Sigmoid colon (tissue), 7 donors: Measurements from ENCODE around the gene RPS18. TPM values are rescaled to one million over a fixed set of nuclear protein-coding genes. Genes with fewer than 3 reads are reported as not detected.

Source experiments
- DNase-seq: peaks from one replicate; pipeline ENCODE4 v3.0.0-alpha.2; 2019
- H3K27ac ChIP-seq, 4 donors: fragments of 200-600 bp; sonication (generic); one replicate each; pipeline ENCODE4 v1.5.1; 2016 to 2019; ENCODE audit warnings: mild to moderate bottlenecking in 1 of 4
- H3K27me3 ChIP-seq, 3 donors: fragments of 200-600 bp; sonication (generic); one replicate each; pipeline ENCODE4 v1.5.1; 2019; ENCODE audit warnings: mild to moderate bottlenecking in 1 of 3
- H3K36me3 ChIP-seq, 4 donors: fragments of 200-600 bp; sonication (generic); one replicate each; pipeline ENCODE4 v1.5.1; 2016 to 2019
- H3K4me1 ChIP-seq, 4 donors: fragments of 200-600 bp; sonication (generic); one replicate each; pipeline ENCODE4 v1.5.1; 2017 to 2019
- H3K4me3 ChIP-seq, 4 donors: fragments of 200-600 bp; sonication (generic); one replicate each; pipeline ENCODE4 v1.5.1; 2017 to 2019; ENCODE audit warnings: mild to moderate bottlenecking in 2 of 4, moderate library complexity in 1 of 4
- H3K9me3 ChIP-seq, 4 donors: fragments of 200-600 bp in 3 of 4; sonication (generic) in 3 of 4; one replicate each; pipeline versions ENCODE4 v1.5.1 to v1.6.1; 2013 to 2019
- EP300 ChIP-seq, 4 donors: sonication (generic); formaldehyde crosslinking; IDR thresholded peaks; one replicate each; pipeline ENCODE4 v1.6.1; 2017; ENCODE audit warnings: antibody characterized with exemption in 4 of 4
- POLR2A ChIP-seq, 2 donors: fragments of 450-650 bp; IDR thresholded peaks; one replicate each; pipeline ENCODE4 v1.6.1; 2016; ENCODE audit warnings: antibody characterized with exemption in 2 of 2, mild to moderate bottlenecking in 2 of 2, moderate library complexity in 2 of 2
- POLR2AphosphoS5 ChIP-seq, 4 donors: sonication (generic); formaldehyde crosslinking; IDR thresholded peaks; one replicate each; pipeline ENCODE4 v1.6.1; 2017; ENCODE audit warnings: antibody characterized with exemption in 4 of 4
- WGBS, 2 donors: extraction: QIAGEN DNeasy Blood & Tissue Kit; methylation state at CpG; one replicate each; pipeline ENCODE4 v1.1.7; 2013; 5-methylcytosine and 5-hydroxymethylcytosine counted together
- intact Hi-C: fragments of 100-400 bp; cut with DNase I; formaldehyde crosslinking; loops from one replicate; pipeline ENCODE4 v1.15.1; 2023
- polyA plus RNA-seq, 3 donors: library from polyadenylated mRNA; stranded (reverse); fragments of 200-250 nt; gene quantifications; one replicate each; pipeline ENCODE4 v1.2.3, GENCODE V29; 2013
- total RNA-seq, 4 donors: library from RNA; depleted of rRNA; stranded (reverse); fragments of >200 nt; gene quantifications; one replicate each; pipeline ENCODE4 v1.1.0, GENCODE V29; 2016
- TF ChIP-seq, protein P1 (sequence below), 4 experiments: fragments of 450-650 bp in 3 of 4; fragments of 200-600 bp in 1 of 4; IDR thresholded peaks; one replicate each; pipeline ENCODE4 v1.5.1; 2016 to 2019; ENCODE audit warnings: antibody characterized with exemption in 4 of 4, mild to moderate bottlenecking in 3 of 4, moderate library complexity in 2 of 4
- donor health status: healthy with polysubstance abuse.
- donor health status: Bipolar disorder and iron deficiency.
- donor health status: healthy.

The RPS18 gene
- total and polyA plus RNA-seq, 7 donors: 2,427 to 7,566 (median 4,052) TPM

DNA sequence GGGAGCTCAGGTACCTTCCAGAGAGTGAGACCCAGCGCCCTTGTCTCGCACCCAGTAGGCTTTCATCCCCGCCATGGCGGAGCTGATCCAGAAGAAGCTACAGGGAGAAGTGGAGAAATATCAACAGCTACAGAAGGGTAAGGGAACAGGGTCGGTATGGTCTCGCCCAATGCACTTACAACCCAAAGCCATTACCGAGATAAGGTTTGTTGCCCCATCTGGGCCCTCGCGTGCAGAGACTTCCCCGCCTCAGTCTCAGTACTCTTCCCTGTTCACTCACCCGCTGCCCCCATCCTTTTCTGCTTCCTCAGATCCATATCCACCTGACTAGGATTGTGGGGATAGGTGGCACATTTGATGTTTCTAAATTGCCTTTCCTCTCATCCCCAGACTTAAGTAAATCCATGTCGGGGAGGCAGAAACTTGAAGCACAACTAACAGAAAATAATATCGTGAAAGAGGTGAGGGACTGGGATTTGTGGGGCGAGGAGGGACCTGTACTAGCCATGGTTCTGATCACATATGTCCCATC, 18.0 kb downstream of the RPS18 start:
- no peaks in the 10 kb centered on the region for H3K9me3 ChIP-seq
- intact Hi-C loops: no loop called here
- TF ChIP-seq, protein P1, sequence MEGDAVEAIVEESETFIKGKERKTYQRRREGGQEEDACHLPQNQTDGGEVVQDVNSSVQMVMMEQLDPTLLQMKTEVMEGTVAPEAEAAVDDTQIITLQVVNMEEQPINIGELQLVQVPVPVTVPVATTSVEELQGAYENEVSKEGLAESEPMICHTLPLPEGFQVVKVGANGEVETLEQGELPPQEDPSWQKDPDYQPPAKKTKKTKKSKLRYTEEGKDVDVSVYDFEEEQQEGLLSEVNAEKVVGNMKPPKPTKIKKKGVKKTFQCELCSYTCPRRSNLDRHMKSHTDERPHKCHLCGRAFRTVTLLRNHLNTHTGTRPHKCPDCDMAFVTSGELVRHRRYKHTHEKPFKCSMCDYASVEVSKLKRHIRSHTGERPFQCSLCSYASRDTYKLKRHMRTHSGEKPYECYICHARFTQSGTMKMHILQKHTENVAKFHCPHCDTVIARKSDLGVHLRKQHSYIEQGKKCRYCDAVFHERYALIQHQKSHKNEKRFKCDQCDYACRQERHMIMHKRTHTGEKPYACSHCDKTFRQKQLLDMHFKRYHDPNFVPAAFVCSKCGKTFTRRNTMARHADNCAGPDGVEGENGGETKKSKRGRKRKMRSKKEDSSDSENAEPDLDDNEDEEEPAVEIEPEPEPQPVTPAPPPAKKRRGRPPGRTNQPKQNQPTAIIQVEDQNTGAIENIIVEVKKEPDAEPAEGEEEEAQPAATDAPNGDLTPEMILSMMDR (IDR thresholded peaks at IDR 0.05): no peak
- TF ChIP-seq POLR2AphosphoS5 (IDR thresholded peaks at IDR 0.05): no peak
- no peak for TF ChIP-seq EP300 (IDR thresholded peaks at IDR 0.05)
- TF ChIP-seq POLR2A (IDR thresholded peaks at IDR 0.05): no peak
- peaks cover 14 to 70% (median 32%) of the 10 kb centered on the region in 4 donors for H3K36me3 ChIP-seq
- H3K4me1 ChIP-seq: peaks cover 0 to 30% (median 23%) of the 10 kb centered on the region in 4 donors
- 3 to 5% methylated on average over 14 of the region's 14 CpGs for WGBS, 2 donors
- no peaks in the 10 kb centered on the region for H3K27me3 ChIP-seq
- DNase-seq: no peak
- peak overlapping the region; percentile 80 to 88 (median 82) for H3K27ac ChIP-seq
- H3K4me3 ChIP-seq: peak overlapping the region; percentile 61 to 73 (median 69)

DNA sequence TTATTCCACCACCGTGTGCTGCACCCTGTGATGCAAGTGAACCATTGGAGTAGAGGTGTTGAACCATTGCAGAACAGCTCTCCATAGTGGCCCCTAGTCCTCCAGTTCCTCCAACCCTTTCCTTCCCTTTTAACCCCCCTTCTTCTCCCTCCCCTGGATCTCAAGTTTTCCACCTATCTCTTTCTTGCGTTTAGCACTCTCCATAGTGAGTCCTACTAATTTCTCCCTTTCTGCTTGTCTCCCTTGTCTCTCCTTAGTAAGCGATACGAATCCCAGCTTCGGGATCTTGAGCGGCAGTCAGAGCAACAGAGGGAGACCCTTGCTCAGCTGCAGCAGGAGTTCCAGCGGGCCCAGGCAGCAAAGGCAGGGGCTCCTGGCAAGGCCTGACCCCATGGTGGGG, 18.6 kb downstream of the RPS18 start:
- Histone ChIP-seq H3K9me3 (no peaks in the 10 kb centered on the region), H3K4me1 (peaks cover 0 to 30% (median 23%) of the 10 kb centered on the region in 4 donors), H3K36me3 (peaks cover 20 to 70% (median 38%) of the 10 kb centered on the region in 4 donors), H3K27me3 (no peaks in the 10 kb centered on the region), H3K27ac (peak overlapping the region in 1 of 4 donors; percentile 80), H3K4me3 (peak overlapping the region in 1 of 4 donors; percentile 61)
- no peak for TF ChIP-seq EP300 (IDR thresholded peaks at IDR 0.05)
- TF ChIP-seq POLR2A (IDR thresholded peaks at IDR 0.05): no peak
- TF ChIP-seq POLR2AphosphoS5 (IDR thresholded peaks at IDR 0.05): no peak
- no peak for DNase-seq
- intact Hi-C loops: no loop called here
- 76 to 81% methylated on average over 7 of the region's 7 CpGs for whole genome bisulfite sequencing, 2 donors

DNA sequence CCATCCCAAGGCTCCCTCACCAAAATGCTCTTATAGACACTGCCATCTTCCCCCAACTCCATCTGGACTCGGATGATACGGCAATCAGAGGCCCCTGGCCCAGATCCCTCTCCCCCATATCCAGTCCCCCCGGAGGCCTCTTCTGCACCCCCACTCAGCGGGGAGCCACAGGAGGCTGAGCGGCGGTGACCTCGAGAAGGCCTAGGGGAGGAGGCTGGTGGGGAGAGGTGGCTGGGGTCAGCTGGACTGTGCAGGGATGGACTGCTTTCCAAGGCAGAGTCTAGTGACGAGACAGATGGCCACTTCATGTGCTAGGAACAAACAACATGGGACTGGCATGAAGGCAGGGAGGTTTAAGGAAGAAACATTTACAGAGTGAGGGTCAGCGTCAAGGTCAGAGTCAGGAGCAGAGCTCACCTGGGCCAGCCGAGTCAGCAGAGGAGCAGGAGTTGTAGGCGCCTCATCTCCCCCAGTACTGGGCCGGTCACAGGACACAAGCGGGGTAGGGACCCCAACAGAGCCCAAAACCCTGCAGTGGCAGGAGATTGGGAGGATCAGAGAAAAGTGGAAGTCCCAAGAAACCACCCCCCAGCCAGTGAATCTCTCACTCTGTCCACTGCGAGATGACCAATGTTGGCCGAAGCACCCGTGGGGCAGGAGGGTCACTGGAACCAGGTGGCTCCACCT, 21.3 kb downstream of the RPS18 start:
- no peak overlapping the region for H3K27ac ChIP-seq
- H3K9me3 ChIP-seq: no peaks in the 10 kb centered on the region
- H3K36me3 ChIP-seq: peaks cover 19 to 62% (median 37%) of the 10 kb centered on the region in 4 donors
- no peak for DNase-seq
- H3K27me3 ChIP-seq: no peaks in the 10 kb centered on the region
- no peak overlapping the region for H3K4me3 ChIP-seq
- peaks cover 0 to 32% (median 28%) of the 10 kb centered on the region in 4 donors for H3K4me1 ChIP-seq
- TF ChIP-seq, protein P1 (IDR thresholded peaks at IDR 0.05): no peak
- TF ChIP-seq POLR2A (IDR thresholded peaks at IDR 0.05) (no peak), POLR2AphosphoS5 (IDR thresholded peaks at IDR 0.05) (no peak), EP300 (IDR thresholded peaks at IDR 0.05) (no peak)
- intact Hi-C loops: no loop called here
- 91 to 92% methylated on average over 16 of the region's 16 CpGs for WGBS, 2 donors

DNA sequence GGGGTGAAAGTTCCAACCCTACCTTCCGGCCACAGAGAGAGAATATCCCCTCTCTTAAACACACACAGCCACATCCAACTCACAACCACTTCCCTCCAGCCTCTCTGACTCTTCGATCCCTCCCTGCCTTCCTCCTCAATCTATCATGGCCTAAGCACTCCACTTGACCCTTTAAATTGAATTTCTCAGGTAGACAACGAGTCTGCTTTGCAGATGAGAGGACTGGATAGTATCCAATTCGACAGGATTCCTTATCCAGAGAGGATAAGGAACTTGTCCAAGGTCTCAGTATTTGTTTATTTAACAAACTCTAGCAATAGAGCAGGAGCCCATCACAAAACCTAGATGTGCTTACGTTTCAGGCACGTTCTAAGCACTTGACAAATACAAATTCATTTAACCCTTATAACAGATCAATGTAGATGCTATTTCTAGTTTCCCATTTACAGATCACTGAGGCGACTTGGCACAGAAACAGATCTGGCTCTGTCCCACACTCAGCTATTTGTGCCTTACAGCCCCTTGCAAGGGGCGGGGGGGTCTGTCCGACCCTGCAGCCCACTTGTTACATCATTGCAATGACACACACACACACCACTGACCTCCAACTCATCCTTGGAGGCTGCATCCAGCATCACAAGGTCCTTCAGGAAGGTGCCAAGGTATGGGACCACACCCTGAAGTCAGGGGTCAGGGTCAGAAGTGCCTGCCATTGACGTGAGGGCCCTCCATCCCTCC, 22.4 kb downstream of the RPS18 start:
- Histone ChIP-seq H3K4me3 (no peak overlapping the region), H3K4me1 (peaks cover 0 to 30% (median 23%) of the 10 kb centered on the region in 4 donors), H3K27ac (no peak overlapping the region), H3K36me3 (peaks cover 19 to 62% (median 37%) of the 10 kb centered on the region in 4 donors), H3K9me3 (no peaks in the 10 kb centered on the region), H3K27me3 (no peaks in the 10 kb centered on the region)
- intact Hi-C loops: no loop called here
- TF ChIP-seq, protein P1 (IDR thresholded peaks at IDR 0.05): no peak
- TF ChIP-seq EP300 (IDR thresholded peaks at IDR 0.05): no peak
- WGBS, 2 donors: 68 to 74% methylated on average over 10 of the region's 10 CpGs
- DNase-seq: no peak
